HG02610 (cell line): ENCODE measurements around the gene MIGA1.

Experiments
- ATAC-seq: cut with Tn5 transposase; IDR thresholded peaks from one replicate; pipeline ENCODE4 v1.9.1; 2021; ENCODE audit warnings: mild to moderate bottlenecking, moderate library complexity; ENCODE audit not compliant: unreplicated experiment

Gene MIGA1

DNA sequence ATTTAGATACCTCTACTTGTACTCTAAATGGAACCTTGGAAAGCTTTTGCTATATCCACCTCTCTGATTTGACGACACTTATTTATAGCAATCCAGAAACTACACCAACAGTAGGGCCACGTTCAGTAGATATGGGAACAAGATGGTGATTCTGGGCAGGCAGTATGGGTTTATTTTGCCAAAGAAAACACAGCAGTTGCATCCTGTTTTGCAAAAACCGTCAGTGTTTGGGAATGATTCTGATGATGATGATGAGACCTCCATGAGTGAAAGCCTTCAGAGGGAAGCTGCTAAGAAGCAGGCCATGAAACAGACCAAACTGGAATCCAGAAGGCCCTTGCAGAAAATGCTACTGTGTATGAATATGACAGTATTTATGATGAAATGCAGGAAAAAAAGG, 67.5 kb downstream of the MIGA1 start:
- ATAC-seq = no peak

- peak; percentile 74 for ATAC-seq
Observed at GRCh38 chr1:77847621-77848080, 68.2 kb downstream of the MIGA1 start.

DNA sequence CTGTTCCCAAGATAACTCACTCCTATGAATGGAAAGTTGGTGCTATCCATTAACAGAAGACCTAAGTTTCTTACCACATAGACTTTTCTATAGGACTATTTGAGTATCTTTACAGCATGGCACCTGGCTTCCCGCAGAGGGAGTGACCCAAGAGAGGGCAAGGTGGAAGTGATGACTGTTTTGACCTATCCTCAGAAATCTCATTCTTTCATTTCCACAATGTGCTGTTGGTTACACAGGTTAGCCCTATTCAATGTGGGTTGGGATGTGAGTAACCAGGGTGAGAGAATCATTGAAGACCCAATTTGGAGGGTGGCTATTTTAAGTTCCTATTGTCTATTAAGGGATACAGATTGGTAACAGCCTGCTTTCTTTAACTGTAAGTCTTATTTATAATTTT, 70.6 kb downstream of the MIGA1 start:
- no peak for ATAC-seq

- no peak for ATAC-seq
Observed at GRCh38 chr1:77857552-77857951, 78.1 kb downstream of the MIGA1 start.

DNA sequence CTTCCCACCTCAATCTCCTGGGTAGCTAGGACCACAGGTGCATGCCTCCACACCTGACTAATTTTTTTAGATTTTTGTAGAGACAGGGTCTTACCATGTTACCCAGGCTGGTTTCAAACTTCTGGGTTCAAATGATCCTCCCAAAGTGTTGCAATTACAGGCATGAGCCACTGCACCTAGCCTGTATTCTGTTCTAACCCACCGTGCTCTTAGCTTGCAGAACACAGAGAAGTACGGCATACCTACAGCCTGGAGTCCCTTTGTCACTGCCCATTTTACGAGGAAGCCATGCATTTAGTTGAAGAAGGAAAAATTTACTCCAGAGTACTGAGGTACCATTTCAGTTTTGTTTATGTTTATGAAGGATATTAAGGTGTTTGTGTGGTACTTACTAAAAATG, 79.3 kb downstream of the MIGA1 start:
- no peak for ATAC-seq

- no peak for ATAC-seq
Observed at GRCh38 chr1:77859248-77859647, 79.8 kb downstream of the MIGA1 start.

DNA sequence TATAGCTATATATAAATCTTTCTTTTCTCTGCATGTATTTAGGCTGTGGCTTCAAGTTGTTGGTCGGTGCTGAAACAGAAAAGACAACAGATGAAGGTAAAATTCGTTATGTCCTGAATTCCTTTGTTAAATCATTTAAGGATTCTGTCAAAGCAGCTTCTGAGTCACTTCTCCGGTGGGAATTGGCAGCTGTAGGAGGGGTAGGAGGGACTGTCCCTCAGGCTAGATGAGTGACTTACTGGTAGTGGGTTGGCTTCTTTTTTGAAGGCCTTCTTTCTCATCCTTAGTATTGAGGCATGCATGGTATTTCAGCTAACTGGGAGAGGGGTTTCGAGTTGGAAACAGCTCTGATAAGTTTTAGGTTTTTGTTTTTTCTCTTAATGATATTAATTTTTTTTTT, 86.8 kb downstream of the MIGA1 start:
- ATAC-seq = no peak

GRCh38 chr1:77872645-77873044, 93.2 kb downstream of the MIGA1 start:
- no peak for ATAC-seq

GRCh38 chr1:77873461-77873860, 94.0 kb downstream of the MIGA1 start:
- no peak for ATAC-seq

DNA sequence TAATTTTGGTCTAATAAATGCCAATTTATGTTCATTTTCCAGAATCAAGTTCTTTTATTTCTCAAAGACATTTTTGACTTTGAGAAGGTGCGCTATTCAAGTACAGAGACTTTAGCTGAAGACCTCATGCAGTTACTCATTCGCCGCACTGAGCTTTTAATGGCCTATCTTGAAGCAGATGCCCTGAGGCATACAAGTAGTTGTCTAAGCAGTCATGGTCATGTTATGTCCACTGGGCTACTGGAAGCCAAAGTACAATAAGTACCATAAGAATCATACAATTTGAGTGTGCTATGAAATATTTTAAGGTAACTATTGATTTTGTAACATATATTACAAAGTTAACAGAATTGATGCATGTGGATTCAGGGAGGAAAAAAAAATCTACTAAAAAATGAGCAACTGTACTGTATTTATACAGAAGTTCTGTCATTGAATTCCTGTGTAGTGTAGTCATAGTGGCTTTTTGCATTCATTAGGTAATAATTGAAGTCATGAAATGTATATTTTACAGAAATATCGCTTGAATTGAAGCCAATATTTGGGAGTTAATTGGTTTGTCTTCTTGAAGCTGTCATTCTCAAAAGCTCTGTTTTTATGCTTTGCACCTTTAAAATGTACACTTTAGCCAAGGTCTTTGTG, 95.5 kb downstream of the MIGA1 start:
- no peak for ATAC-seq

DNA sequence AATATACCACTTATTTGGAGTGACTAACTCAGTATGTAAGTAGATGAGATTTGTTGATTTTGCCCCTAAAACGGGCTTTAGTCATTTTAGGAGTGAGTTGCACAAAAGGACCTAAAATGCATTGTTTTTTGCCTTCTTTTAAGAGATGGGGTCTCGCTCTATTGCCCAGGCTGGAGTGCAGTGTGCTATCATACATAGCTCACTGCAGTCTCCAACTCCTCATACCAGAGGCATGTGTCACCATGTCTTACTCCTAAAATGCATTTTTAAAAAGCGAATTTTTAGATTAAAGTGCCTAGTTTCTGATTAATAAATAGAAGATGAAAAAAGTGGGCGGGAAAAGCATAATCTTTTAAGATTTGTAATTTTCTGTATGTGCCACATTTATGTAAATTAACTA, 97.4 kb downstream of the MIGA1 start:
- ATAC-seq = no peak

- ATAC-seq = no peak
Observed at GRCh38 chr1:77881061-77881460, 101.6 kb downstream of the MIGA1 start.

DNA sequence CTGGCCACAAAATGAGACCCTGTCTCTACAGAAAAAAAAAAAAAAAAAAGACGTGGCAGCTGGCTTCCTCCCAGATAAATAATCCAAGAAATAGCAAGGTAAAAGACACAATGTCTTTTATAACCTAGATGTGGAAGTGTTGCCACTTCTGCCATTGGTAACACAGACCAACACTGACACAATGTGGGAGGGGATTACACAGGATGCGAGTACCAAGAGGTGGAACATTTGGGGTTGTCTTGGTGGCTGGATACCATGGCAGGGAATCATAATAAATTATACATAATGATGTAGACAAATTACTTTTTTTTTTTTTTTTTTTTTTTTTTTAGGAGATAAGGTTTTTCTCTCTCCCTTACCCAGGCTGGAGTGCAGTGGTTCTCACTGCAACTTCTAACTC, 103.0 kb downstream of the MIGA1 start:
- ATAC-seq = no peak

GRCh38 chr1:77888081-77888780, 108.8 kb downstream of the MIGA1 start, which contains the start of gene NEXN:
TSS of gene NEXN (plus strand) at chr1:77888624. CDS start at chr1:77916107, 27,483 bp downstream.
- peak; percentile 19 for ATAC-seq

DNA sequence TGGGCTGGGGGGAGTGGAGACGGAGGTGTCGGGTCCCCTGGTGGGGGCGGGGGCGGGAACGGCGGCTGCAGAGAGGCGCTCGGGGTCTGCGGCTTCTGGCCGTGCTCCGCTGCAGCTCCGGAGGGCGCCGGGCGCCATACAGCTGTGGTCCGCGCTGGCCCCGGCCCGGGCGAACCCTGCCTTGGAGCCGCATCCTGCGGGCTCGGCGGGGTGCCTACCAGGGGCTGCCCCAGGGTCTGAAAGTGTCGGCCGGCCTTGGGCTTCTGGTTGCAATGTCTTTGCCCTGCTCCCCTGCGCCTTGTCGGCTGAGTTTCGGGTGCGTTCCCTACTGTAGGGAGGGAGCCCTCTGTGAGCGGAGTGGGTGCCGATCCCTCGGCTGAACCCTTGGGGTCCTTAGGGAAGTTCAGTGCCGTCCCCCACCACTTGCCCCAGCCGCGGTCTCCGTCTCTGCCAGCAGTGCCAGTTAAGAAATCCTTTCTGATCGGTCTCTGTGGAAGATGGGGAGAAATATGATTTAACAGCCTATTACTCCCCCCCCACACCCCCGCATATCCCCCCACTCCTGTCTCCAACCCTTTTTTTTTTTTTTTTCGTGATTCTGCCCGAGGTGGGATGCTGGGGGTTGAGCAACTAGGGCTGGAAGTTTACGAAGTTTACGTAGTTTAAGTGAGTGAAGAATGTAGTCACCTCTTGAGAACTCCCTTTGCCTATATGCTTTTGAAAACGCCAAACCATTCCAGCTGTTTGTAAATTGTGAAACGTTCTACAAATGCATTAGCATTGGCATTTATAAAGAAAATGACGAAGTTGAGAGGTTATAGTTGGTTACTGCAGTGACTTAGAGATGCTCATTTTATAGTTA, 109.6 kb downstream of the MIGA1 start:
- ATAC-seq = peak; percentile 59

DNA sequence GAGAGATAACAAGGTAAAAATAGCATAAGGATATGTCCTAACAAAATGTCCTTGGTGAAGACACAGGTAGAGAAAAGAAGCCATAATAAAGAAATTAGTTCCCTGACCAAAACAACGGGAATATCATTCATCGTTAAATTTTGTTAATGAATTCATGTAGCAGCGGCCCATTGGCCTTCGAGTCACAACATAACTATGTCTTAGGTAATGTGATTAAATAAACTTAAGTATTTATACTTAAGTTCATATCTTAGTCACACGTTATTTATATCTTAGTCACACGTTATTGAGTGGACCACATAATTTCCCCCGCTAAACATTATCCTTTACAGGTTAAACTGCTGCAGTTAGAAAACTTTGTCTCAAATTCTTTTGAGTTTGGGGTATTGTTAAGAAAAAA, 110.2 kb downstream of the MIGA1 start:
- no peak for ATAC-seq

- ATAC-seq = no peak
Observed at GRCh38 chr1:77891200-77891599, 111.8 kb downstream of the MIGA1 start.

- ATAC-seq = no peak
Observed at GRCh38 chr1:77899647-77900320, 120.3 kb downstream of the MIGA1 start.

DNA sequence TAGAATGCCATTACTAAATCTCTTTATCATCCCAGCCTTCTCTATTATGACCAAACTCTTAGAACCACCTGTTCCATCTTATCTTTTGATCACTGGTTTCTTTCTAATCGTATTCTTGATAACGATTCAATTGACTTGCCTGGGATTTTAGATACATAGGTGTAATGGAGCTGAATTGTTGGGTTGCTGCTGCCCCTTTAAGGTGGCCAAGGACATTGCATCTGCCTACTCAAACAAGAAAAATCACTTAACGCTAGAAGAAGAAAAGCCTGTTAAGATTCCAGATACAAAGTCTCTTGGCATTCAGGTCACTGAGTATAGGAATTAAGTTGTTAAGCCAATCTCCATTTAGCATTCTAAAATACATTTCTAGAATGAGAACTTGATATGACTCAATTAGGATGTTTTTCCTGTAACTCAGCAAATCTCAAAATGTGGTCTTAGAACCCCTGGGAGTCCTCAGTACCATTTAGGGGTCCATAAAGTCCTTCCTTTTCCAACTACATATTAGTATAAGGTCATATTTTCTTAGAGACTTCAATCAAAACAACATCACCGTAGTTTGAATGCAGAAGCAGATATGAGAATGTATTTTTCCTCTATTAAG, 121.3 kb downstream of the MIGA1 start:
- ATAC-seq = no peak

DNA sequence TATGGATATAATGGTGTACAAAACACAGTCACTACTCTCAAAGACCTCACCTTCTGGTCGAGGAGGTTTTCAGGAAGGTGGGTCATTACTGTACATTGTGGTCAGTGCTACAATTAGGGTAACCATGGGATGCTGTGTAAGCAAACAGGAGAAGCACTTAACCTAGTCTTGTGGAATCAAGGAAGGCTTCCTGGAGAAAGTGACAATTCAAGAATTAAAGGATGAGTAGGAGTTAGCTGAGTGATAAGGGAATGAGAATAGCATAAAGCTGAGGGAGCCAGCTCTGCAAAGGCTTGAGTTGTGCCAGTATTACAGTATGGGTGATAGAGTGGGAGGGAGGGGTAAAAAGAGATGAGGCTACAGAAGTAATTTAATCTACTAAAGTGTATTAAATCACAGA, 126.2 kb downstream of the MIGA1 start:
- no peak for ATAC-seq
